Heart right ventricle (tissue), 16 donors: ENCODE data around the gene AK4. TPM values are rescaled to one million over a fixed set of nuclear protein-coding genes. Genes with fewer than 3 reads are reported as not detected.
A peak's percentile ranks its signal among the peaks of the same experiment; 100 is the strongest.

Source experiments
- ATAC-seq, 8 donors: fragments of 200-7000 bp; cut with Tn5 transposase; one replicate each; pipeline ENCODE4 v1.9.1; 2020; ENCODE audit warnings: mild to moderate bottlenecking in 8 of 8, moderate library complexity in 8 of 8, moderate number of reproducible peaks in 1 of 8
- DNase-seq, 2 donors: peaks; one replicate each; pipeline ENCODE4 v3.0.0-alpha.2; 2020
- H3K27ac ChIP-seq, 10 donors: fragments of 200-600 bp; sonication (generic) in 2 of 10; one replicate each; pipeline versions ENCODE4 v1.5.0 to v1.8.0; 2020 to 2022; ENCODE audit warnings: mild to moderate bottlenecking in 3 of 10
- H3K27me3 ChIP-seq, 7 donors: fragments of 200-600 bp; one replicate each; pipeline ENCODE4 v1.8.0; 2021 to 2022; ENCODE audit warnings: mild to moderate bottlenecking in 2 of 7
- H3K36me3 ChIP-seq, 9 donors: fragments of 200-600 bp; sonication (generic) in 1 of 9; one replicate each; pipeline versions ENCODE4 v1.5.0 to v1.8.0; 2020 to 2022; ENCODE audit warnings: mild to moderate bottlenecking in 2 of 9
- H3K4me1 ChIP-seq, 9 donors: fragments of 200-600 bp; sonication (generic) in 1 of 9; one replicate each; pipeline versions ENCODE4 v1.5.0 to v1.8.0; 2020 to 2022; ENCODE audit warnings: mild to moderate bottlenecking in 4 of 9
- H3K4me3 ChIP-seq, 10 donors: fragments of 200-600 bp; sonication (generic) in 2 of 10; one replicate each; pipeline versions ENCODE4 v1.5.0 to v1.8.0; 2020 to 2022; ENCODE audit warnings: mild to moderate bottlenecking in 7 of 10, moderate library complexity in 2 of 10
- H3K9me3 ChIP-seq, 11 donors: fragments of 200-600 bp in 10 of 11; sonication (generic) in 2 of 11; one replicate each; pipeline versions ENCODE4 v1.5.0 to v1.8.0; 2013 to 2022; ENCODE audit warnings: mild to moderate bottlenecking in 2 of 11, control low read depth in 1 of 11, moderate library complexity in 1 of 11
- CTCF ChIP-seq, 9 donors: fragments of 200-600 bp; sonication (generic) in 2 of 9; IDR thresholded peaks; one replicate each; pipeline versions ENCODE4 v1.5.0 to v1.8.0; 2021 to 2022; ENCODE audit warnings: antibody characterized with exemption in 9 of 9, mild to moderate bottlenecking in 5 of 9, moderate library complexity in 1 of 9
- WGBS, 2 donors: extraction: QIAGEN DNeasy Blood & Tissue Kit; methylation state at CpG; one replicate each; pipeline ENCODE4 v1.1.7; 2013; ENCODE audit warnings: inconsistent platforms in 1 of 2; 5-methylcytosine and 5-hydroxymethylcytosine counted together
- intact Hi-C, 10 donors: fragments of 100-400 bp; cut with DNase I; formaldehyde crosslinking; loops; one replicate each; pipeline versions ENCODE4 v1.11.1 to v1.14.2; 2022
- polyA plus RNA-seq, 2 donors: library from polyadenylated mRNA; stranded (reverse); fragments of 200-250 nt; gene quantifications; one replicate each; pipeline ENCODE4 v1.2.3, GENCODE V29; 2013
- total RNA-seq, 10 donors: library from RNA; stranded (reverse); fragmentation: NEBNext Ultra II Directional in 3 of 10; extraction: Animal tissue kit (Norgen Biotek cat#: 25700) in 3 of 10; gene quantifications; one replicate each; pipeline versions ENCODE4 v1.2.1 to v1.2.4, GENCODE V29; 2021 to 2023
- donor health status: Arrhythmogenic right ventricular cardiomyopathy.
- donor health status: ischemic (EF 13 %, LVEDD 7.1; RV severe dilation, severe dysfunction).
- donor health status: healthy with polysubstance abuse.
- donor health status: DM: no; HTN: yes; CAD: no.
- donor health status: DM: no; HTN: no; CAD: no.
- donor health status: ischemic (EF 25% LVEDD 6.9; RV normal size, moderate dysfunction).
- donor health status: ischemic (EF 25% LVEDD 5.7; RV mildly dilated, moderate dysfunction).
- donor health status: healthy.
- donor health status: DM: yes; HTN: yes; CAD: no.
- donor health status: Ischemic cardiomyopathy.
- donor health status: ischemic (EF 35%, LVEDD 5.7; RV mildly dilated, moderate dysfunction).
- donor health status: nonischemic (EF 11% LVEDD 7.7; RV severe dilation, severe dysfunction).
- donor health status: DM: yes; HTN: yes; CAD: no.
- donor health status: PGD.
- donor health status: ischemic (EF 29% LVEDD 5.4; RV normal size, mild dysfunction).
- donor health status: nonischemic (EF 23%, LVEDD 6.1; RV moderate dilation, normal function).

Gene AK4
- total and polyA plus RNA-seq, 12 donors, result 9.9 to 179 (median 142) TPM

GRCh38 chr1:65180977-65181376 lies 33.0 kb downstream of the AK4 start:
- H3K27ac ChIP-seq, result peak overlapping the region in 1 of 10 donors; percentile 6
- WGBS, 2 donors, result 29 to 48% methylated on average over 1 of the region's 1 CpG
- H3K27me3 ChIP-seq, result no peaks in the 10 kb centered on the region
- no peak for DNase-seq
- H3K9me3 ChIP-seq, result no peaks in the 10 kb centered on the region
- intact Hi-C loops, result loop anchor here in 1 of 10 donors (5.0 kb wide), 1 partner anchor 34 kb away; the partner anchor contains the start of gene AK4
- no peak overlapping the region for H3K4me3 ChIP-seq
- no peak for TF ChIP-seq CTCF (IDR thresholded peaks at IDR 0.05)
- H3K36me3 ChIP-seq, result no peaks in the 10 kb centered on the region
- no peak for ATAC-seq
- peaks cover 3 to 68% (median 36%) of the 10 kb centered on the region in 9 donors for H3K4me1 ChIP-seq

GRCh38 chr1:65182658-65183268 lies 34.8 kb downstream of the AK4 start:
- H3K27me3 ChIP-seq, result no peaks in the 10 kb centered on the region
- ATAC-seq (no peak), DNase-seq (no peak)
- peaks cover under 1 to 50% (median 24%) of the 10 kb centered on the region in 9 donors for H3K4me1 ChIP-seq
- 57 to 76% methylated on average over 2 of the region's 2 CpGs for WGBS, 2 donors
- no peaks in the 10 kb centered on the region for H3K9me3 ChIP-seq
- H3K36me3 ChIP-seq, result no peaks in the 10 kb centered on the region
- intact Hi-C loops, result loop anchor here in 1 of 10 donors (5.0 kb wide), 1 partner anchor 35 kb away; the partner anchor contains the start of gene AK4
- H3K4me3 ChIP-seq, result no peak overlapping the region
- peak overlapping the region in 2 of 10 donors; percentile 17 to 26 for H3K27ac ChIP-seq
- no peak for TF ChIP-seq CTCF (IDR thresholded peaks at IDR 0.05)

- DNase-seq, result no peak
- 72 to 81% methylated on average over 2 of the region's 2 CpGs for WGBS, 2 donors
- no peak for ATAC-seq
- intact Hi-C loops, result loop anchor here in 2 of 10 donors (5.0 to 10.0 kb wide), 2 partner anchors 122 to 315 kb away; no protein-coding TSS in a partner anchor
- H3K36me3 ChIP-seq, result peaks cover 0 to 23% (median 0%) of the 10 kb centered on the region in 9 donors
- H3K4me3 ChIP-seq, result no peak overlapping the region
- peaks cover 0 to 19% (median 5%) of the 10 kb centered on the region in 9 donors for H3K4me1 ChIP-seq
- no peak for TF ChIP-seq CTCF (IDR thresholded peaks at IDR 0.05)
- no peaks in the 10 kb centered on the region for H3K27me3 ChIP-seq
- H3K9me3 ChIP-seq, result no peaks in the 10 kb centered on the region
- no peak overlapping the region for H3K27ac ChIP-seq
Measured at GRCh38 chr1:65189576-65190115, 41.6 kb downstream of the AK4 start.

GRCh38 chr1:65190229-65190628 lies 42.2 kb downstream of the AK4 start:
- TF ChIP-seq CTCF (IDR thresholded peaks at IDR 0.05), result no peak

More at GRCh38 chr1:65190229-65190628, 42.2 kb downstream of the AK4 start:
- Histone ChIP-seq H3K4me3 (no peak overlapping the region), H3K4me1 (peaks cover 0 to 19% (median 8%) of the 10 kb centered on the region in 9 donors), H3K36me3 (peaks cover 0 to 23% (median 0%) of the 10 kb centered on the region in 9 donors), H3K9me3 (no peaks in the 10 kb centered on the region), H3K27ac (no peak overlapping the region), H3K27me3 (no peaks in the 10 kb centered on the region)
- ATAC-seq, result no peak
- 72 to 74% methylated on average over 4 of the region's 4 CpGs for WGBS, 2 donors
- DNase-seq, result no peak
- intact Hi-C loops, result loop anchor here in 2 of 10 donors (5.0 to 10.0 kb wide), 2 partner anchors 123 to 315 kb away; no protein-coding TSS in a partner anchor
